Occipital lobe (tissue), 2 donors: Measurements from ENCODE around the gene NEBL. TPM values are rescaled to one million over a fixed set of nuclear protein-coding genes. Genes with fewer than 3 reads are reported as not detected.

Experiments used
- DNase-seq: peaks from one replicate; lab custom pipeline; 2025; lab: John Stamatoyannopoulos, UW
- total RNA-seq: library from RNA; depleted of rRNA; stranded (reverse); fragments of >200 nt; gene quantifications from one replicate; pipeline ENCODE4 v1.2.3, GENCODE V29; 2014

Gene NEBL
- total RNA-seq, 1 donor from 2014 or later = 61.1 TPM

DNA sequence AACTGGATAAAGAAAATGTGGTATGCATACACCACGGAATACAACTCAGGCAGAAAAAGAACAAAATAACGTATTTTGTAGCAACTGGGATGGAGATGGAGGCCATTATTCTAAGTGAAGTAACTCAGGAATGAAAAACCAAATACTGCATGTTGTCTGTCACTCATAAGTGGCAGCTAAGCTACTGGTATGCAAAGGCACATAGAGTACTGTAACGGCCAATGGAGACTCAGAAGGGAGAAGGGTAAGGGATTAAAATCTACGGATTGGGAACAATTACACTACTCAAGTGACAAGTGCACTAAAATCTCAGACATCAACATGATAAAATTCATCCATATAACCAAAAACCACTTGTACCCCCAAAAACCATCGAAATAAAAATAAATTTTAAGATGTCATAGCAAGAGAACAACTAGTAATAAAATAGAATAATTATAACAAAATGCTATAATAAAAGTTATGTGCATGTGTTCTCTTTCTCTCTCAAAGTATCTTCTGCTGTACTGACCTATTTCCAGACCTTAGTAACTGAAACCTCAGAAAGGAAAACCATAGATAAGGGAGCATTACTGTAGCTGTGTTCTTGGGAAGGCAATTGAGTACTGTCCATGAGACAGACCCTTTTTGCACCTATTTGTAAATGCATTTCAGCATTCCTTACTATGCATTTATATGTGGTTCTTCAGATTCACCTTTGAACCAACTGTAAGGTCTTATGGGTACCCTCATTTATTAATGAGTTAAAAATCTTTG lies 6.7 kb upstream of the NEBL start:
- no peak for DNase-seq

GRCh38 chr10:20901110-20901509 lies 4.0 kb upstream of the NEBL start:
- no peak for DNase-seq

DNA sequence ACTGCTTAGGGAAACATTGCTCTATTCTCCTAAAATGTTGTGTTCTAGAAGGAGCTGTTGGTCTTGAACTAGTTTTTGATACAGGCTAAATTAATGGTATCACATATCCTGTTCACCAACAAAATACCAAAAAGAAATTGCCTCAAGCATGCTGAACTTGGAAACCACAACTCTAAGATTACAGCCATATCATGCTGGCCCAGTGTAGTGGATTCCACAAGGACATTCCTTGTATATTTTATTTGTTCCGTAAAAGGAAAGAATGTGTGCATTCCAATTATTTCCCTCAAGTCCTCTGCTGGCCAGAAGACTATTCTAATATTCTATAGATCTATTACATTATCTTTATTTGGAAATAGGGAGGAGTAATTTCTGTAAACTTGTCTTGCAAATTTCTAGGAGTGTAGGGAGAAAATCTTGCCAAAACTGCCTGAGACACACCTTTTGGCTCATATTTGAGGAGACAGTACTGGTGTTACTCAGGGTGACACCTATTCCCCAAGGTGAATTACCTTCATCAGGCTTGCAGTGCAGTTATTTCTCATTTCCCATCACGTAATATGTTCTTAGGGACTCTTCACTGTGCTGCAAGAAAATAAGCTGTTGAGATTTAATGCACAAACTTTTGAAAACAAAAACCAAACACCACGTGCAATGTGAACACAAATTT lies 1.9 kb upstream of the NEBL start:
- DNase-seq = no peak

GRCh38 chr10:20893297-20893696 lies 3.8 kb downstream of the NEBL start:
- no peak for DNase-seq

DNA sequence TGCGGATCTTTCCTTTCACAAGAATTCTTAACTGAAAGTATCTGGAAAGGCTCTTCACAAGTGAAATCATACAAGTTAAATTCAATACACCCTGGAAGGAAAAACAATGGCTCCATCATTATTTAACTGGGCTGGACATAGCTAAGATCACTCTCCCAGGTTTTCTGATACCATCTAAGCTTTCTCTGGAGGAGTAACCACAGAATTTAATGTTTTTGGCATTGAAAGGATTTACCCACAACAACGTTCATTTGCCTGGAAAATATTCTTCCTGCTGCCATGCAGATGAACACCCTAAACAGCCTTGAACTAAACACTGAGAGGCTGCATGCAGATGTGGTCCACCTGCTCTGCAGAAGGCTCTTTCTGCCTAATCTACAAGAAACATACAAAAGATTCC lies 4.3 kb downstream of the NEBL start:
- no peak for DNase-seq

GRCh38 chr10:20892011-20892585 lies 5.0 kb downstream of the NEBL start:
- no peak for DNase-seq

DNA sequence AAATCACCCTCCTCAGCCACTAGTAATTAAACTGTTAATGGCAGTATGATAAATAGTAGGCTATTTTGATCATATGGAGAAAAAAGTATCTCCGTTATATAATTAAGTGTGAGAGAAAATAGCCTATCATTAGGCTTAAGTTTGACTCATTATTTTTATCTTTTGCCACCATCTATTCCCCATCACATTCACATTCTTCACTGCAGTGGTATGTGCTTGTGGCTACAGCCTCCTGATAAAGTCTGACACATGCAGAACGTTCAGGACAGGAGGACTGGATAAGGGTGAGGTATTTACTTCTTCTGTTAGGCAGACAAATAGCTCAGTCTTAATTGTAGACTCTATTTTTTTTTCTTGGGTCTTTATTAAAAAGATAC lies 5.8 kb downstream of the NEBL start:
- no peak for DNase-seq

DNA sequence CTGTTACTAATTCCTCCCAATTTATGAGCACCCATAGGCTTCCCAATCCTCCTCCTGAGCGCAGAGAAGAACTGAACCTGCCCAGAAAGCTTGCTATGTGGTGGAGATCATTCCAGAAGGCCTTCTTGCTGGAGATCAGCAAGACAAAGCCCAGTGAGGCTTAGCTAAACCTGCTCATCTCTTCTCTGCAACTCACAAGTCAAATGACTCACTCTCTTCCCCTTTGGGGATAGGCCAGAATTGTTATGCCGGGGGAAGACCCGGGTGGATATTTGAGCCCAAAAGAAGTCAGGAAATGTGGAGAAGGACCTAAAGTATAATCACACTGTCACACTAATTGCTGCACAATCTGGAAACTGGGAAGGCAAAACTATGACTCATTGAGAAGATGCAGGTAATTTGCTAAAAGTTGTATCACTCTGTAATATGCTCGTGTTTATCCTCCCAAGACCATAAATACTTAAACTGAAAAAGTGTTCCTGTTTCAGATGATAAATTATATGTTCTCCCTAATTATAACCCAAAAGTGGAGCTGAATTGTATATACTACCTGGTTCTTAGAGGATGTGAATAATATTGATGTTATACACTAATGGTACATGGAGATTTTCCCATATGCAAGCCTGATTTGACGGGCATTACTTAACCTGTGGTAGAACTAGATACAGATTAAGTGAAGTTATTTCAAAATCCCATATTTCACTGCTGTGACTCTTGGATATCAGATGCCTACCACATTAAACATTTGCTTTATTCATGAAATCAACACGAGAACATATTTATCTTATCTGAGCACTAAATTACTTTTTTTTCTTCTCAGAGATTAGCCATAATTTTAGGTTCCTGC lies 6.4 kb downstream of the NEBL start:
- no peak for DNase-seq

DNA sequence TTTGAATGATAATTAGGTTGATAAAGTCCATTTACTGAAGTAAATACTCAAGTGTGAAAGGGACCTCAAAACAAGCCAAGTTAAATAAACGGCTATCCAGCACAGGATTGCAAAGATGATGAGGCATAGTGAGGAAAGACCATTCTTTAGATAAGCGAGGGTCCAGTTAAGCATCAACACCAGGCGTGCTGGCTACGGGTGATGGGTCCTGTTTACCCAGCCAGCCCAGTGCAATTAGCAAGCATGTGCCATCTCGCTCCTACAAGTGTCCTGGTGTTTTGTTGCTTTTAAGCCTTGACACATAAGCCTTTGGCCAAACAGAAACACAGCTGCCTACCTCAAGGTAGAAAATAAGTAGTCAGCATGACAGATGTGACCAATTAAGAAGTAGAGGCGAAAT lies 7.1 kb downstream of the NEBL start:
- DNase-seq = no peak

- DNase-seq = no peak
Measured at GRCh38 chr10:20888620-20889330, 8.3 kb downstream of the NEBL start.

DNA sequence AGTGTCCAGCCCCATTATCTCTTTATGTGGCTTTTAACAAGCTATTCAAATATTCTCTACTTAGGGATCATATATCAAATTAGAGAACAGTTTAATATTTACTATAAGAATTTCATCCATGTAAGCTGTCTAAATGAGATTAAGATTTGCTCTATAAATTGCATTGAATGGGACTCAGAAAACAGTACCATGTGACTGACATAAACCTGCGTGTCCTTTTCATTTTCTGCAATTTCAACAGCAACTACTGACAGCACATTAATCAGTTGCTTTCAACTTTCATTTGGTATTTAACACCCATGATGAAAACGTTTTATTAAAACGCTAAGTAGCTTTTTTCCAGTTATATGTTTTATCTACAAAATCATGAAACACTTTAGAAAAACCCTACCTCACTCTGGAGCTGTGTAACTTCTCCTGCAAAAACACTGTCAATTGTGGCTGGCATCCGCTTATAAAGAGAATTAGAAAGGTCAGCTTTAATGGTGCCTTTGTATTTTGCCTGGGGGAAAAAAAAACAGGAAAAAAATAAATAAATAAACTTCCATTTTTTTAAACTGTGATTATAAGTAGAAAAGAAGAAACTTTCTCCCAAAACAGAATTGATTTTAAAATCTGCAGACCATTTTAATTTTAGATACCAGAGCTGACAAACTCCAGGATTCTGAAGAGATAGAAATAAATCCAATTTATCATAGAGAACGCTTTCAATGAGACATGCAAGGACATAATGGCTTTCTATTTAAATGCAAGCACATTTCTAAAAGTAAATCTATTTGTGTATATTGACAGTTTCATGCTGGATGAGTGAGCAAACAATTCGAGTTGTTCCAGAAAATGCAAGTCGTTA lies 9.2 kb downstream of the NEBL start:
- DNase-seq = no peak

- no peak for DNase-seq
Measured at GRCh38 chr10:20885678-20886077, 11.4 kb downstream of the NEBL start.

DNA sequence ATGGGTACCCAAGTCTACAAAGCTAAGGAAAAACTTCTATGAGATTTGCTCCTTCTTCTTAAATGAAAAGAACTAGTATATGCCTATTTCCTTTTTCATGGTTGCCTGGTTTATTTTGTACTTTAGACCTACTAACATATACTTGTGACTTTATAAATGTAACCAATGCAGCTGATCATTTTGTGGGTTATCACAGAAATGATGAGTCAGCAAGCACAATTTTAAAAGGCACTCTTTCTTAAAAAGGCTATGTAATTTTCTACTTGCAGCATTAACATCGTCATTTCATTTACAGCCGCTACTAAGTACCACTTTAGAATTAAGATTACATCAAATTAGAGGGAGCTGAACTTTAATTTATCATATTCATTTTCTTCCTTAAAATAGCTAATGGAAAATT lies 13.6 kb downstream of the NEBL start:
- no peak for DNase-seq

DNA sequence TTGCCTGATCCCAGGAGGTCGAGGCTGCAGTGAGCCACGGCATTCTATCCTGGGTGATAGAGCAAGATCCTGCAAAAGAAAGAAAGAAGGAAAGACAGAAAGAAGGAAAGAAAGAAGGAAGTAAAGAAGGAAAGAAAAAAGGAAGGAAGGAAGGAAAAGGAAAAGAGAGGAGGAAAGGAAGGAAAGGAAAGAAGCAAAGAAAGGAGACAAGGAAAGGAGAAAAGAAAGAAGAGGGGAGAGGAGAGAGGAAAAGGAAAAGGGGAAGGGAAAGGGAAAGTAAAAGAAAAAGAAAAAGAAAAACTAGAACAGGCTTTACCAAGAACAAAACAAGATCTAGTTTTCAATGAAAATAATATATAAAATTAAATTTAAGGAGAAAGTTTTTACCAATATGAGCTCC lies 15.0 kb downstream of the NEBL start:
- no peak for DNase-seq

DNA sequence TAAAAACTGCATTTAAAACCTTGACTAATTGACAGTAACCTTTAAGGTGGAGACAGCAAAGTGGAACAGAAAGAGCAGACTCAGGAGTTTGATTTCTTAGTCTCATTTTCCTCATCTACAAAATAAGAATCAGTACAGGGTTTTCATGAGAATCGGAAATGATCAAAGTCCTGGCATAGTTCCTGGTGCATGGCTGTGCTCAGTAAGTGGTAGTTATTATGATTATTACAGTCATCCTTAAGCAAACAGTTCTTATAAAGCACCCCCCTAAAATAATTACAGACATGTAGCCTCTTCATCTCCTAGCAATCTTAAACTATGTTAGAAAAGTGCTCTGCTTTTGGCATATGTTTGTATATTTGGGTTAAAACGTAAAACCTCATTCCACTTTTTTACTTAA lies 18.0 kb downstream of the NEBL start:
- DNase-seq = no peak

DNA sequence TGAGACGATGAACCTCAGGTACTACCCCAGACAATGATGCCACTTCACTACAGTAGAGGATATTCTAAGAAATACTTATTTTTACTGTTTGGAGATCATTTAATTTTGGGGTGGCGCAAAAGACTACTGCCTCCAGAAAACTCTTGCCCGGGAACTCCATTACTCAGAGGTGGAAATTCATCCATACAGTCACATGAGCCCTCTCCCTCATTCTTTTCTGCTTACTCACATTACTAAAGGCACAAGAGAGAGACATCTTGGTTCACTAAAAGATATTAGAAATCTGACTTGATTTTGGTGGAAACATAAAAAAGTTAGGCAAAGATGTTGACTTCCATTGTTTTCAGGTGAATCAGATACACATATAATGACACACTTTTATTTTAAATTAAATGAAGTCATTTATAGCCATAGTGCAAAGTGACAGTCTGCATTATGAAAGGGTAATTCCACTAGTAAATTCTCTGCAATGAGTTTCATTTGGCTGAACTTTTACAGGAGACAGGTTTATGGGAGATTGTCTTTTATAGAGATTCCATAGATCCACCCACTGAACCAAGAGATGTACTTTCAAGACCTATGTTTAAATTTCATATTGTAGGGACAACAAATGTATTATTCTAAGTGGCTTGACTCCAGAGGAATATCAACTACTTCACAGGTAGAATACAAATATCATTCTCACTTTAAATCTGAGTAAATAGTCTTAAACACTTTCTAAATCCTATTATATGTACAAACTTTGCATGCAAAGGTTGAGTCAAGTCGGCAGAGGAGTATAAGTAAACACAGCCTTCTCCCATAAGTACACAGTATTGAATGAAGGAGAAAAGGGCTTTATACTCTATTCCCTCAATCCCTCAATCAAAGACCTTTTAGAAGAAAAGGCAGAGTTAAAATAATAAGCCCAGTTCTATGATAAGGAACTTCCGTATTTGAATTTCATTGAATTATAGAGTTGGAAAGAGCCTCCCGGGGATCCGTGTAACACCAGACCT lies 18.8 kb downstream of the NEBL start:
- no peak for DNase-seq

DNA sequence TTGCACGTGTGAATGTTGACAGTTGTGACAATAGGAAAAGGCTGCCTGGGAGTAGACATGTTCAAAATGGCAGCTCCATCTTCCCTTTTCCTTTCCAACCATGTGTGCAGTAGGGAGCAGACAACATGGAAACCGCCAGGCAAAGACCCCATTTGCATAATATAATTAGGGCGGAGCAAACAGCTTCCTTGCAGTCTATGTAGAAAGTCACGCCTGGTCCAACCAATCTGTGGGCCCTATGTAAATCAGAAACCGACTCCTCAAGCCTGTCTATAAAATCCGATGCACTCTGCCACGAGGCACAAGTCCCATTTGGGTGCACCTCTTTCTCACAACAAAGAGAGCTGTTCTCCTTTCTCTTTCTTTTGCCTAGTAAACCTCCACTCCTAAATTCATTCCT lies 19.6 kb downstream of the NEBL start:
- no peak for DNase-seq

DNA sequence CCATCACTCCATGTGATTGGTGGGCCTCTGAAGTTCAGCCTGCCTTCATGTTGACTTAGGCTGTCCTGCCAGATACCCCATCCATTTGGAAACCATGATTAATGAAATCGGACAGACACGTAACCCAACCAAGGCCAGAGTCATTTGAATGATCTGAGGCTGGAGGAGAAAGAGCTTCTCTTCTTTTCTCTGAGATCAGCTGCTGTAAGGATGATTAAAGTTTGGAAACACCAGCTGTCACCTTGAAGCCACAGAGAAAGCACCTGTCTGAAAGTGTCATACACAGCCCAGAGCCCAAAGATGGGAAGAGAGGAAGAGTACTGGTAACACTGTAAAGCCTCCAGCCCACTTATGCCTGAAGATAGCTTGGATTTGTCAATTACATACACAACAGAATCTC lies 22.9 kb downstream of the NEBL start:
- DNase-seq = no peak

DNA sequence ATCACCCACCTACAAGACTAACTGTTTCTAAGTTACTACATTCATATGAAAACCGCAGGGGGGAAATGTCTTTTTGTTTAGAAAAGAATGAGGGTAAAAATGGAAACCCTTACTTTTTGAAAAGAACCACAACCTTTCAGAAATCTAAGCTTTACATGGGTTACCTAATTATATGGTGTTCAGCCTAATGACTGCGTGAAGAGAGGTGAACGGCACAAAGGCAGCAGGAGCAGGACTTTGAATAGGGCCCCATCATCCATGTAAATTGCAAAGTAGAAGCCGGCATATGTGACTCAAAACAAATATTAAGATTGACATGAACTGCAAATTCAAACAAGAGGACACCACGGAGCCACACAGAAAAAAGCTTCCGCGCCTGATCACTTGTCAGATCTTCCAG lies 25.1 kb downstream of the NEBL start:
- DNase-seq = no peak
